Parathyroid adenoma (tissue), 2 donors: ENCODE results near the gene SPATA13.

ENCODE experiments used
- H2AFZ ChIP-seq: fragments of 300-600 bp; sonication (generic); one replicate; pipeline ENCODE4 v1.7.0; 2017; ENCODE audit warnings: antibody characterized with exemption, mild to moderate bottlenecking
- H3K27ac ChIP-seq: fragments of 300-600 bp; sonication (generic); one replicate; pipeline ENCODE4 v1.7.0; 2017
- H3K27me3 ChIP-seq: fragments of 300-600 bp; sonication (generic); one replicate; pipeline ENCODE4 v1.7.0; 2017; ENCODE audit warnings: low read length; ENCODE audit not compliant: control insufficient read depth, insufficient read depth
- H3K36me3 ChIP-seq: fragments of 300-600 bp; sonication (generic); one replicate; pipeline ENCODE4 v1.7.0; 2017; ENCODE audit warnings: low read length; ENCODE audit not compliant: control insufficient read depth, insufficient read depth
- H3K4me1 ChIP-seq: fragments of 300-600 bp; sonication (generic); one replicate; pipeline ENCODE4 v1.7.0; 2017; ENCODE audit warnings: control low read depth
- H3K4me2 ChIP-seq: fragments of 300-600 bp; sonication (generic); one replicate; pipeline ENCODE4 v1.7.0; 2017; ENCODE audit warnings: low read length
- H3K4me3 ChIP-seq: fragments of 300-600 bp; sonication (generic); one replicate; pipeline ENCODE4 v1.7.0; 2017; ENCODE audit warnings: low read depth, low read length
- H3K79me2 ChIP-seq: fragments of 300-600 bp; sonication (generic); one replicate; pipeline ENCODE4 v1.7.0; 2017; ENCODE audit warnings: control low read depth
- H3K9ac ChIP-seq: fragments of 300-600 bp; sonication (generic); one replicate; pipeline ENCODE4 v1.7.0; 2017; ENCODE audit warnings: mild to moderate bottlenecking
- H3K9me3 ChIP-seq: fragments of 300-600 bp; sonication (generic); one replicate; pipeline ENCODE4 v1.7.0; 2017; ENCODE audit warnings: low read length; ENCODE audit not compliant: control insufficient read depth
- CTCF ChIP-seq: fragments of 300-600 bp; sonication (generic); IDR thresholded peaks from one replicate; pipeline ENCODE4 v1.7.0; 2017; ENCODE audit warnings: antibody characterized with exemption, mild to moderate bottlenecking
- donor health status: primary hyperparathyroidism.

SPATA13 gene

GRCh38 chr13:24173795-24174194 lies 13.3 kb downstream of the SPATA13 start:
- H3K9ac ChIP-seq, result no peak overlapping the region
- no peak overlapping the region for H2AFZ ChIP-seq

GRCh38 chr13:24175847-24176246 lies 15.3 kb downstream of the SPATA13 start:
- H3K27me3 ChIP-seq, result no peaks in the 10 kb centered on the region
- no peak overlapping the region for H3K4me2 ChIP-seq
- no peak for TF ChIP-seq CTCF
- no peaks in the 10 kb centered on the region for H3K79me2 ChIP-seq
- no peaks in the 10 kb centered on the region for H3K9me3 ChIP-seq
- H3K4me1 ChIP-seq, result no peaks in the 10 kb centered on the region
- no peak overlapping the region for H3K4me3 ChIP-seq
- H3K36me3 ChIP-seq, result no peaks in the 10 kb centered on the region
- H3K9ac ChIP-seq, result no peak overlapping the region
- H2AFZ ChIP-seq, result no peak overlapping the region
- H3K27ac ChIP-seq, result no peak overlapping the region

More at GRCh38 chr13:24173795-24174194, 13.3 kb downstream of the SPATA13 start:
- Histone ChIP-seq H3K4me1 (no peaks in the 10 kb centered on the region), H3K9me3 (no peaks in the 10 kb centered on the region), H3K27me3 (no peaks in the 10 kb centered on the region), H3K36me3 (no peaks in the 10 kb centered on the region), H3K79me2 (no peaks in the 10 kb centered on the region), H3K4me2 (no peak overlapping the region), H3K4me3 (no peak overlapping the region), H3K27ac (no peak overlapping the region)
- no peak for TF ChIP-seq CTCF

GRCh38 chr13:24176351-24177101 lies 16.0 kb downstream of the SPATA13 start:
- H3K36me3 ChIP-seq, result no peaks in the 10 kb centered on the region
- no peak overlapping the region for H2AFZ ChIP-seq
- H3K4me3 ChIP-seq, result no peak overlapping the region
- H3K9ac ChIP-seq, result no peak overlapping the region
- TF ChIP-seq CTCF, result no peak
- no peaks in the 10 kb centered on the region for H3K27me3 ChIP-seq
- H3K9me3 ChIP-seq, result no peaks in the 10 kb centered on the region
- H3K4me1 ChIP-seq, result no peaks in the 10 kb centered on the region
- no peak overlapping the region for H3K27ac ChIP-seq
- H3K79me2 ChIP-seq, result no peaks in the 10 kb centered on the region
- no peak overlapping the region for H3K4me2 ChIP-seq

GRCh38 chr13:24178847-24179485 lies 18.4 kb downstream of the SPATA13 start:
- Histone ChIP-seq H3K4me1 (peaks cover 11% of the 10 kb centered on the region), H3K4me2 (no peak overlapping the region), H2AFZ (no peak overlapping the region), H3K27ac (no peak overlapping the region), H3K27me3 (no peaks in the 10 kb centered on the region), H3K4me3 (no peak overlapping the region), H3K9me3 (no peaks in the 10 kb centered on the region), H3K79me2 (no peaks in the 10 kb centered on the region), H3K36me3 (no peaks in the 10 kb centered on the region), H3K9ac (no peak overlapping the region)
- no peak for TF ChIP-seq CTCF
